Keratinocyte (primary cell): ENCODE data around the gene CTDSPL.

Experiments
- EZH2 ChIP-seq: IDR thresholded peaks from one replicate; pipeline ENCODE4 v1.6.1; 2012; ENCODE audit warnings: inconsistent platforms, mild to moderate bottlenecking, low read length, moderate library complexity
- TF ChIP-seq, protein P1 (sequence below), 3 experiments: IDR thresholded peaks in 1 of 3; conservative IDR thresholded peaks in 1 of 3; optimal IDR thresholded peaks in 1 of 3; 2 replicates in 2 of 3; 3 replicates in 1 of 3; pipeline versions ENCODE3 to v1.5.1; 2011; ENCODE audit warnings: low read length in 3 of 3, mild to moderate bottlenecking in 3 of 3, moderate library complexity in 2 of 3, control low read depth in 1 of 3, inconsistent platforms in 1 of 3; ENCODE audit not compliant: insufficient read depth in 2 of 3; ENCODE audit errors: extremely low read depth in 1 of 3

DNA sequence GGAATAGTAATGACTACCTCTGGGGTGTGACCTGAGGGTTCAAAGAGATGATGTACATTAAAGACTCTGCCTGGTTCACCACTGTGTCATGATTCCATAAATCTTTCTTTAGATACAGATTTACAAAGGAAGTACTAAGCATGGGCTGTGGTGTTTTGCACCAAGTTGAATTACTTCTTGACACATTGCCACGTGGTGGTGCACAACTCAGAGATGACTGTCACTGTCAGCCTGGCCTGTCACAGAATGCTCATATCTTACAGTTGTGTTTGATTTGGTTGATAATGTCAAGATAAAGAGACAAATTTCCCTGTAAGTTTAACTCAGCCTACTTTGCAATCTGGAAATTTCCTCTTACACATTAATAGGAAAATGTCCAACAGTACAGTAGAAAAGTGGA lies 3.2 kb downstream of the CTDSPL start:
- TF ChIP-seq, protein P1, sequence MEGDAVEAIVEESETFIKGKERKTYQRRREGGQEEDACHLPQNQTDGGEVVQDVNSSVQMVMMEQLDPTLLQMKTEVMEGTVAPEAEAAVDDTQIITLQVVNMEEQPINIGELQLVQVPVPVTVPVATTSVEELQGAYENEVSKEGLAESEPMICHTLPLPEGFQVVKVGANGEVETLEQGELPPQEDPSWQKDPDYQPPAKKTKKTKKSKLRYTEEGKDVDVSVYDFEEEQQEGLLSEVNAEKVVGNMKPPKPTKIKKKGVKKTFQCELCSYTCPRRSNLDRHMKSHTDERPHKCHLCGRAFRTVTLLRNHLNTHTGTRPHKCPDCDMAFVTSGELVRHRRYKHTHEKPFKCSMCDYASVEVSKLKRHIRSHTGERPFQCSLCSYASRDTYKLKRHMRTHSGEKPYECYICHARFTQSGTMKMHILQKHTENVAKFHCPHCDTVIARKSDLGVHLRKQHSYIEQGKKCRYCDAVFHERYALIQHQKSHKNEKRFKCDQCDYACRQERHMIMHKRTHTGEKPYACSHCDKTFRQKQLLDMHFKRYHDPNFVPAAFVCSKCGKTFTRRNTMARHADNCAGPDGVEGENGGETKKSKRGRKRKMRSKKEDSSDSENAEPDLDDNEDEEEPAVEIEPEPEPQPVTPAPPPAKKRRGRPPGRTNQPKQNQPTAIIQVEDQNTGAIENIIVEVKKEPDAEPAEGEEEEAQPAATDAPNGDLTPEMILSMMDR (optimal IDR thresholded peaks at IDR 0.05 in 1 of 3, IDR thresholded peaks at IDR 0.05 in 1 of 3, conservative IDR thresholded peaks at IDR 0.05 in 1 of 3; ENCODE audit: extremely low read depth in 1 of 3, insufficient read depth in 2 of 3, low read length in 3 of 3): no peak
- TF ChIP-seq EZH2: no peak
